Hepatocyte (in vitro differentiated cells): ENCODE data around the gene CALML5.

Source experiments
- EZH2 ChIP-seq: fragments of 200-600 bp; sonication (generic); IDR thresholded peaks from 2 replicates; pipeline ENCODE4 v1.6.1; 2016; ENCODE audit warnings: antibody characterized with exemption, mild to moderate bottlenecking, borderline replicate concordance
- EZH2phosphoT487 ChIP-seq: fragments of 200-600 bp; sonication (generic); IDR thresholded peaks from one replicate; pipeline ENCODE4 v1.6.1; 2018; ENCODE audit warnings: antibody characterized with exemption, mild to moderate bottlenecking, low read depth, moderate library complexity; ENCODE audit not compliant: unreplicated experiment, severe bottlenecking
- TF ChIP-seq, protein P1 (sequence below): fragments of 200-600 bp; sonication (generic); IDR thresholded peaks from 2 replicates; pipeline ENCODE4 v1.5.1; 2016; ENCODE audit warnings: antibody characterized with exemption, mild to moderate bottlenecking; ENCODE audit not compliant: poor library complexity

- TF ChIP-seq, protein P1, sequence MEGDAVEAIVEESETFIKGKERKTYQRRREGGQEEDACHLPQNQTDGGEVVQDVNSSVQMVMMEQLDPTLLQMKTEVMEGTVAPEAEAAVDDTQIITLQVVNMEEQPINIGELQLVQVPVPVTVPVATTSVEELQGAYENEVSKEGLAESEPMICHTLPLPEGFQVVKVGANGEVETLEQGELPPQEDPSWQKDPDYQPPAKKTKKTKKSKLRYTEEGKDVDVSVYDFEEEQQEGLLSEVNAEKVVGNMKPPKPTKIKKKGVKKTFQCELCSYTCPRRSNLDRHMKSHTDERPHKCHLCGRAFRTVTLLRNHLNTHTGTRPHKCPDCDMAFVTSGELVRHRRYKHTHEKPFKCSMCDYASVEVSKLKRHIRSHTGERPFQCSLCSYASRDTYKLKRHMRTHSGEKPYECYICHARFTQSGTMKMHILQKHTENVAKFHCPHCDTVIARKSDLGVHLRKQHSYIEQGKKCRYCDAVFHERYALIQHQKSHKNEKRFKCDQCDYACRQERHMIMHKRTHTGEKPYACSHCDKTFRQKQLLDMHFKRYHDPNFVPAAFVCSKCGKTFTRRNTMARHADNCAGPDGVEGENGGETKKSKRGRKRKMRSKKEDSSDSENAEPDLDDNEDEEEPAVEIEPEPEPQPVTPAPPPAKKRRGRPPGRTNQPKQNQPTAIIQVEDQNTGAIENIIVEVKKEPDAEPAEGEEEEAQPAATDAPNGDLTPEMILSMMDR = no peak
- TF ChIP-seq EZH2 (no peak), EZH2phosphoT487 (no peak)
Observed at GRCh38 chr10:5461203-5461588, 38.2 kb downstream of the CALML5 start.
